CD14-positive monocyte (primary cell): Measurements from ENCODE around the gene NRXN3. TPM values are rescaled to one million over a fixed set of nuclear protein-coding genes. Genes with fewer than 3 reads are reported as not detected.

Experiments
- DNase-seq, 3 donors: peaks; one replicate each; pipeline ENCODE4 v3.0.0-alpha.2; 2011 to 2022
- H2AFZ ChIP-seq: 2 replicates; pipeline ENCODE4 v1.6.0; 2012; ENCODE audit warnings: mild to moderate bottlenecking, low read depth, low read length, inconsistent platforms; ENCODE audit not compliant: insufficient read depth, poor library complexity, severe bottlenecking
- H3K27ac ChIP-seq, 2 donors: 1 replicate in 1 of 2; 2 replicates in 1 of 2; pipeline ENCODE4 v1.5.1; 2012 to 2013; ENCODE audit warnings: low read length in 2 of 2, control low read depth in 1 of 2, inconsistent platforms in 1 of 2, low read depth in 1 of 2, mild to moderate bottlenecking in 1 of 2
- H3K27me3 ChIP-seq, 2 donors: one replicate each; pipeline versions ENCODE4 v1.6.0 to v1.6.1; 2011 to 2013; ENCODE audit warnings: low read length in 2 of 2; ENCODE audit not compliant: control insufficient read depth in 2 of 2, insufficient read depth in 2 of 2
- H3K36me3 ChIP-seq, 2 donors: replicated peaks in 1 of 2; 1 replicate in 1 of 2; 2 replicates in 1 of 2; pipeline versions ENCODE4 v1.5.1 to v1.6.1; 2012 to 2013; ENCODE audit warnings: low read length in 2 of 2, control low read depth in 1 of 2, inconsistent platforms in 1 of 2, mild to moderate bottlenecking in 1 of 2; ENCODE audit not compliant: insufficient read depth in 2 of 2, control insufficient read depth in 1 of 2
- H3K4me1 ChIP-seq, 2 donors: 1 replicate in 1 of 2; 2 replicates in 1 of 2; pipeline versions ENCODE4 v1.5.1 to v1.6.1; 2012 to 2013; ENCODE audit warnings: low read length in 2 of 2, control low read depth in 1 of 2, inconsistent platforms in 1 of 2, mild to moderate bottlenecking in 1 of 2, moderate library complexity in 1 of 2; ENCODE audit not compliant: insufficient read depth in 2 of 2, control insufficient read depth in 1 of 2
- H3K4me2 ChIP-seq: replicated peaks from 2 replicates; pipeline ENCODE3; 2012; ENCODE audit warnings: low read length, moderate library complexity, mild to moderate bottlenecking; ENCODE audit not compliant: poor library complexity, severe bottlenecking; ENCODE audit errors: extremely low read depth
- H3K4me3 ChIP-seq, 3 experiments: fragments of 200-600 bp in 1 of 3; sonication (generic) in 1 of 3; replicated peaks in 1 of 3; 1 replicate in 2 of 3; 2 replicates in 1 of 3; pipeline ENCODE4 v1.5.1; 2011 to 2013; ENCODE audit warnings: low read length in 3 of 3, mild to moderate bottlenecking in 3 of 3, control low read depth in 2 of 3, low read depth in 2 of 3, inconsistent platforms in 1 of 3, moderate library complexity in 1 of 3
- H3K79me2 ChIP-seq: 2 replicates; pipeline ENCODE4 v1.6.0; 2012; ENCODE audit warnings: mild to moderate bottlenecking, control low read depth, inconsistent platforms, low read length, moderate library complexity; ENCODE audit not compliant: insufficient read depth
- H3K9ac ChIP-seq: 2 replicates; pipeline ENCODE4 v1.6.0; 2017; ENCODE audit warnings: low read length, mild to moderate bottlenecking; ENCODE audit not compliant: insufficient read depth, poor library complexity, severe bottlenecking
- H3K9me3 ChIP-seq, 2 donors: replicated peaks in 1 of 2; 1 replicate in 1 of 2; 2 replicates in 1 of 2; pipeline versions ENCODE4 v1.5.1 to v1.6.1; 2012 to 2013; ENCODE audit warnings: low read length in 2 of 2, control low read depth in 1 of 2; ENCODE audit not compliant: control insufficient read depth in 1 of 2, insufficient read depth in 1 of 2
- H4K20me1 ChIP-seq: 2 replicates; pipeline ENCODE4 v1.6.0; 2012; ENCODE audit warnings: mild to moderate bottlenecking, low read length, control low read depth, moderate library complexity; ENCODE audit not compliant: insufficient read depth
- H3K27ac Mint-ChIP-seq, 7 donors: one replicate each; pipeline ENCODE4 v1.8.0; 2020; ENCODE audit warnings: mild to moderate bottlenecking in 7 of 7, mixed read lengths in 7 of 7, moderate library complexity in 6 of 7, inconsistent platforms in 2 of 7
- H3K27me3 Mint-ChIP-seq, 3 donors: one replicate each; pipeline ENCODE4 v1.8.0; 2021 to 2022; ENCODE audit warnings: low read depth in 3 of 3, mild to moderate bottlenecking in 3 of 3, mixed read lengths in 3 of 3, moderate library complexity in 3 of 3, inconsistent platforms in 1 of 3
- H3K36me3 Mint-ChIP-seq, 2 donors: one replicate each; pipeline ENCODE4 v1.8.0; 2020; ENCODE audit warnings: mixed read lengths in 2 of 2, inconsistent platforms in 1 of 2, mild to moderate bottlenecking in 1 of 2
- H3K4me1 Mint-ChIP-seq: one replicate; pipeline ENCODE4 v1.8.0; 2020; ENCODE audit warnings: mild to moderate bottlenecking, mixed read lengths
- H3K4me3 Mint-ChIP-seq, 2 donors: one replicate each; pipeline ENCODE4 v1.8.0; 2020; ENCODE audit warnings: mild to moderate bottlenecking in 2 of 2, mixed read lengths in 2 of 2, moderate library complexity in 1 of 2
- H3K9me3 Mint-ChIP-seq, 7 donors: one replicate each; pipeline ENCODE4 v1.8.0; 2020 to 2022; ENCODE audit warnings: mixed read lengths in 7 of 7, mild to moderate bottlenecking in 6 of 7, moderate library complexity in 6 of 7, inconsistent platforms in 2 of 7
- CTCF ChIP-seq: fragments of 200-600 bp; IDR thresholded peaks from one replicate; pipeline ENCODE4 v1.8.0; 2022; ENCODE audit warnings: antibody characterized with exemption, mild to moderate bottlenecking
- WGBS: methylation state at CpG from one replicate; pipeline ENCODE4 v1.1.5; 2013; ENCODE audit warnings: missing lambda C conversion rate; ENCODE audit not compliant: insufficient coverage; 5-methylcytosine and 5-hydroxymethylcytosine counted together
- intact Hi-C, 2 donors: fragments of 100-400 bp; cut with micrococcal nuclease; formaldehyde crosslinking; loops; one replicate each; pipeline versions ENCODE4 v1.15.0 to v1.15.1; 2023
- polyA plus RNA-seq, 3 donors: library from polyadenylated mRNA; depleted of rRNA in 1 of 3; unstranded in 2 of 3; stranded (reverse) in 1 of 3; fragments of 300-500 nt in 2 of 3; fragments of >200 nt in 1 of 3; fragmentation: Illumina TruSeq in 2 of 3; gene quantifications; 1 replicate in 2 of 3; 2 replicates in 1 of 3; pipeline ENCODE4 v1.2.3, GENCODE V29; 2012 to 2021

The NRXN3 gene
- polyA plus RNA-seq, 3 donors, result not detected

GRCh38 chr14:79098324-79098723 is 928.2 kb downstream of the NRXN3 start:
- H3K27ac ChIP-seq, result no peak overlapping the region
- H3K27me3 ChIP-seq, result no peaks in the 10 kb centered on the region
- no peak overlapping the region for H3K9ac ChIP-seq
- no peak overlapping the region for H3K4me2 ChIP-seq
- Mint-ChIP-seq H3K27ac (no peak overlapping the region), H3K36me3 (no peaks in the 10 kb centered on the region), H3K4me1 (peaks cover 6% of the 10 kb centered on the region), H3K27me3 (peaks cover 0 to 3% (median 0%) of the 10 kb centered on the region in 3 donors), H3K9me3 (peaks cover 0 to 6% (median 0%) of the 10 kb centered on the region in 7 donors), H3K4me3 (no peak overlapping the region)
- H3K9me3 ChIP-seq, result no peaks in the 10 kb centered on the region
- no peak overlapping the region for H3K4me3 ChIP-seq
- intact Hi-C loops, result no loop called here
- TF ChIP-seq CTCF, result no peak
- H3K79me2 ChIP-seq, result no peaks in the 10 kb centered on the region
- H3K4me1 ChIP-seq, result peaks cover 0 to 5% of the 10 kb centered on the region in 2 donors
- DNase-seq, result no peak
- H4K20me1 ChIP-seq, result no peaks in the 10 kb centered on the region
- no peak overlapping the region for H2AFZ ChIP-seq
- WGBS, result no CpG with 5 or more reads among the region's 3 CpGs
- H3K36me3 ChIP-seq, result no peaks in the 10 kb centered on the region

GRCh38 chr14:79100578-79100977 is 930.4 kb downstream of the NRXN3 start:
- WGBS, result no CpG with 5 or more reads among the region's 1 CpG
- DNase-seq, result no peak
- Histone ChIP-seq H3K9me3 (no peaks in the 10 kb centered on the region), H4K20me1 (no peaks in the 10 kb centered on the region), H3K4me1 (peaks cover 0 to 5% of the 10 kb centered on the region in 2 donors), H3K4me2 (no peak overlapping the region), H2AFZ (no peak overlapping the region), H3K4me3 (no peak overlapping the region), H3K9ac (no peak overlapping the region), H3K27me3 (no peaks in the 10 kb centered on the region), H3K27ac (no peak overlapping the region), H3K36me3 (no peaks in the 10 kb centered on the region), H3K79me2 (no peaks in the 10 kb centered on the region)
- Mint-ChIP-seq H3K9me3 (peaks cover 0 to 6% (median 0%) of the 10 kb centered on the region in 7 donors), H3K27ac (no peak overlapping the region), H3K36me3 (no peaks in the 10 kb centered on the region), H3K27me3 (peaks cover 0 to 3% (median 0%) of the 10 kb centered on the region in 3 donors), H3K4me3 (no peak overlapping the region), H3K4me1 (peaks cover 6% of the 10 kb centered on the region)
- no peak for TF ChIP-seq CTCF
- intact Hi-C loops, result no loop called here
